Adipose tissue (tissue), 3 donors: Measurements from ENCODE around the gene DPP4. TPM values are rescaled to one million over a fixed set of nuclear protein-coding genes. Genes with fewer than 3 reads are reported as not detected.

ENCODE experiments used
- H3K27ac ChIP-seq: one replicate; pipeline ENCODE4 v1.5.1; 2013; ENCODE audit warnings: low read depth, low read length
- WGBS, 3 donors: extraction: QIAGEN DNeasy Blood & Tissue Kit; methylation state at CpG; one replicate each; pipeline ENCODE4 v1.1.7; 2013; 5-methylcytosine and 5-hydroxymethylcytosine counted together
- polyA plus RNA-seq, 3 donors: library from polyadenylated mRNA; stranded (reverse); fragments of 200-250 nt; gene quantifications; one replicate each; pipeline ENCODE4 v1.2.3, GENCODE V29; 2013
- donor health status: healthy with polysubstance abuse.
- donor health status: Bipolar disorder and iron deficiency.
- donor health status: healthy.

Gene DPP4
- polyA plus RNA-seq, 3 donors = 1.5 to 4.2 (median 2.6) TPM

- 87 to 96% (median 94%) methylated on average over 3 of the region's 3 CpGs for WGBS, 3 donors
- no peak overlapping the region for H3K27ac ChIP-seq
Measured at GRCh38 chr2:162035981-162036380, 38.0 kb downstream of the DPP4 start.

- 82 to 88% (median 86%) methylated on average over 9 of the region's 9 CpGs for WGBS, 3 donors
- H3K27ac ChIP-seq = no peak overlapping the region
Measured at GRCh38 chr2:162030363-162031190, 43.4 kb downstream of the DPP4 start.

GRCh38 chr2:162029287-162029901, 44.6 kb downstream of the DPP4 start:
- 60 to 73% (median 70%) methylated on average over 9 of the region's 9 CpGs for WGBS, 3 donors
- H3K27ac ChIP-seq = no peak overlapping the region

- WGBS, 3 donors = 73 to 92% (median 79%) methylated on average over 4 of the region's 4 CpGs
- no peak overlapping the region for H3K27ac ChIP-seq
Measured at GRCh38 chr2:162028511-162028910, 45.5 kb downstream of the DPP4 start.

GRCh38 chr2:162025121-162025911, 48.7 kb downstream of the DPP4 start:
- H3K27ac ChIP-seq = no peak overlapping the region
- 68 to 79% (median 76%) methylated on average over 6 of the region's 6 CpGs for WGBS, 3 donors

GRCh38 chr2:162022290-162022945, 51.6 kb downstream of the DPP4 start:
- H3K27ac ChIP-seq = no peak overlapping the region
- WGBS, 3 donors = 33 to 83% (median 82%) methylated on average over 3 of the region's 3 CpGs

- 59 to 78% (median 78%) methylated on average over 7 of the region's 7 CpGs for WGBS, 3 donors
Measured at GRCh38 chr2:162021516-162022058, 52.4 kb downstream of the DPP4 start.

GRCh38 chr2:162018530-162018929, 55.5 kb downstream of the DPP4 start:
- H3K27ac ChIP-seq = no peak overlapping the region
- WGBS, 3 donors = 86 to 89% (median 88%) methylated on average over 8 of the region's 8 CpGs

More at GRCh38 chr2:162021516-162022058, 52.4 kb downstream of the DPP4 start:
- H3K27ac ChIP-seq = no peak overlapping the region

GRCh38 chr2:162017233-162017632, 56.8 kb downstream of the DPP4 start:
- whole genome bisulfite sequencing, 3 donors = 84 to 94% (median 87%) methylated on average over 3 of the region's 3 CpGs
- no peak overlapping the region for H3K27ac ChIP-seq

- WGBS, 3 donors = 40 to 73% (median 61%) methylated on average over 2 of the region's 2 CpGs
- H3K27ac ChIP-seq = no peak overlapping the region
Measured at GRCh38 chr2:162016080-162016479, 57.9 kb downstream of the DPP4 start.

GRCh38 chr2:162014751-162015150, 59.3 kb downstream of the DPP4 start:
- 55 to 80% (median 71%) methylated on average over 6 of the region's 6 CpGs for WGBS, 3 donors
- H3K27ac ChIP-seq = no peak overlapping the region

GRCh38 chr2:162013514-162014475, 60.2 kb downstream of the DPP4 start:
- WGBS, 3 donors = 51 to 78% (median 61%) methylated on average over 9 of the region's 9 CpGs
- H3K27ac ChIP-seq = no peak overlapping the region

GRCh38 chr2:162012565-162013058, 61.4 kb downstream of the DPP4 start:
- no peak overlapping the region for H3K27ac ChIP-seq
- whole genome bisulfite sequencing, 3 donors = 50 to 58% (median 58%) methylated on average over 2 of the region's 2 CpGs

GRCh38 chr2:162011706-162012564, 62.1 kb downstream of the DPP4 start:
- H3K27ac ChIP-seq = no peak overlapping the region
- WGBS, 3 donors = 75 to 79% (median 77%) methylated on average over 2 of the region's 2 CpGs

- no peak overlapping the region for H3K27ac ChIP-seq
- WGBS, 3 donors = 0 to 61% (median 47%) methylated on average over 2 of the region's 2 CpGs
Measured at GRCh38 chr2:162009543-162009942, 64.5 kb downstream of the DPP4 start.

GRCh38 chr2:162007447-162008040, 66.5 kb downstream of the DPP4 start:
- WGBS, 3 donors = 59 to 82% (median 78%) methylated on average over 3 of the region's 3 CpGs
- no peak overlapping the region for H3K27ac ChIP-seq
